Activated T-cell treated with anti-CD3 and anti-CD28 coated beads, Interleukin-2, amount 50 U/mL, for 1 hour (primary cell): ENCODE data around the gene EREG.

Experiments
- DNase-seq: peaks from one replicate; pipeline ENCODE4 v3.0.0-alpha.2; 2020

Gene EREG

DNA sequence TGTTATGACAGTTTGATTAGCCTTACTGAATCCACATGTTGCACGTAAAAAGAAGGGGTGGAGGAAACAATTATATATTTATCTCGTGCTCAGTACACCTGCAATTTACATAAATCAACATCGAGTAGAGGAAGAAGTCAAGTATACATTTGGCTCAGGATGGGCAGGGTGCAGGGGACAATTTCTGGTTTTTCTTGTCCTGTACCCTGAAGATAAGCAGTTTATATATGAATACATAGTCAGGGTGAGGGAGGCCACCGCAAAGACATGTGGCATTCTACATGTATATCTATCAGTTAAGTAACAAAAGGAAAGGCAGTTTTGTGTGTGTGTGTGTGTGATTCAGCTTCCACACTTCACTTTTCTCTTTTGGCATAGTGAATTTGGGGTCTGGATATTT lies 11.1 kb upstream of the EREG start:
- no peak for DNase-seq

- no peak for DNase-seq
Measured at GRCh38 chr4:74357965-74358364, 7.0 kb upstream of the EREG start.

DNA sequence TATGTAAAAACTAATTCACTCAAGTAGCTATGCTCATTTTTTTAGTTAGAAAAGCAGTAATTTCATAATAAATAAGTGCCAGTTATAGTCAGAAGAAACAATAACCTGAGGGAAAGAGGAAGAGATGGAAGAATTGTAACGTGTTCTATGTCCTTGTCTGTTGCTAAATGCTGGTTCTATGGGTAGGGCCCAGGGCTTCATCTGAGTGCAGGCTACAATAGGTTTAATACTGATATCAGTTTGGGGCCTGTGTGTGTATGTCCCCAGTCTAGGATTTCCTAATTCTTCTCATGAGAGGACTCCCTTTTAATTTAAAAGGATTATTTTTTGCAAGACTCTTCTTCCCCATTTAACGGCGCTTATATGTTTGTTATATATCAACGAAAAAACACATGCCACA lies 3.3 kb upstream of the EREG start:
- no peak for DNase-seq

DNA sequence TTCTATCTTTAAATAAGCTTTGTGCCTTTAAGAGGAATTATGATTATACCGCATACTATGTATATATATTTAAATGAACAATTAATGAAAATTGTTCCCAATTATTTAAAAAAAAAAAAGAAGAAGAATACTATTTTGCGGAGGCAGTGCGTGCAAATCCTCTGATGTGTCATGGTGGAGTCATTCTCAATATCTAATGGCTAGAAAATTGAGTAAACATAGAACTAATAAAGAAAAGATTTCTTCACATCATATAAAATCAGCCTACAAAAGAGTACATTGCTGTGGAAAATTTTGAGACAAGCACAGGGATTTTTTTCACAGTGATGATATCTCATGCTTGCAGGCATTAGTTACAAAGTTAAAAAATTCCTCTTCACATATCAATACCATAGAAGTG lies 2.6 kb upstream of the EREG start:
- no peak for DNase-seq

DNA sequence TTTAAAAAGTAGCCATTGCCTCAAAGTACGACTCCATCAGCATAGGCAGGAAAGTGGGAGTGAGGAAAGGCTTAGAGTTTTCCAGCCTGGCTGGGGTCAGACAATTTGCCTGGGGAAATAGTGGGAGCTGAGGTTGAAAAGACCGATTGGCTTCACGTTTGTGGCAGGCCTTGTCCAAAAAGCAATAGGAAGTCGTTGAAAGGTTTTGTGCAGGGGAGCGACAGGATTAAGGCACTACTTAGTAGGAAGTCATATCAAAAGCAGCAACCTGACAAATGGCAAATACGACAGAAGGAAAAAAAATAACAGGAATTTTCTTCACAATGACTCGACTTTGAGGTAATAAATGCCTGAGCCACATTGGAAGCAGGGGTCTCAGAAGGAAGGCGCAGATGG lies 691 bp upstream of the EREG start:
- no peak for DNase-seq

- no peak for DNase-seq
Measured at GRCh38 chr4:74365761-74366160, 816 bp downstream of the EREG start.

- DNase-seq: no peak
Measured at GRCh38 chr4:74366367-74366911, 1.5 kb downstream of the EREG start.

DNA sequence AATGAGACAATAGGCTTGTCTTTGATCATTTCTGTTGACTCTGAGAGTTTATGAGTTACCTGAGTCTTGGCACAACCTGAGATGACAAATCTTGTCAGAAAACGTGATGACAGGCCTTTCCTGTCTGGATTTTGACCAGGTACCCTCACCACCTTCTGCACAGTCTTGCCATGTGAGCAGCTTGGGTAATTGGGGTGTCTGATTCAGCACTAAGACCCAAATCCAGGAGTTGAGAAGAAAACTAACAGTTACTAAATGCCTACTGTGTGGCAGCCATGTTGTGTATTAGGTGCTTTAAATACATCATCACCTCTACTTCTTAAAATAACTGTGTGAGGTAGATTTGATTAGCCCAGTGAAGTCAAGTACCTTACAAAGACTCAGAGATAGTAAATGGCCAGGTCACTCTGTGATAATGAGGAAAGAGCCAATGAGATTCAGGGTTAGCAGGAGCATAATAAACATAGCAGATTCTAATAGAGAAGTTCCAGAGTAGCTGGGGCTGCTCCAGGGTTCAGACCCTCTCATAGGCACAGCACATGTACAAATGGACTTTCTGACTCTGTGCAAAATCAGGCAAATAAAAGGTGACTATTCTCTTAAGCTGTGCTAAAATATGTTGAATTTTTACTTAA lies 2.8 kb downstream of the EREG start:
- DNase-seq: no peak

DNA sequence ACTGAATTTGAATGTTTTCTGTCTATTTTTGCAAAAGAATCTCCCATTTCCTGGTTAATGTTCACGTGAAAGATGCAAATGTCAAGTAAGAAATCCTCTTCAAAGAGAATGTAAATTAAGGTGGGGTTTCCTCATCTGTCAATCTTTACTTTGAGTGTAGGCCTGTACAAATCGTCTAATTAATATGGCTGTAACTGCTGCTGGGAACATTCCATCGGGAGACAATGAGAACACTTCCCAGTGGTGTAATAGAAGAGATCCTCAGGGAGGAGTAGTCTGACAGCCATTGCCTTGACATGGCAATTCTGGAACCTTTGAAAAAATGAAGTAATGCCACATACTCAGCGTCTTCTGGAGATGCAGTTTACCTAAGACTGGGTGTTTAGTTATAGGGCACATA lies 3.7 kb downstream of the EREG start:
- no peak for DNase-seq

- DNase-seq: no peak
Measured at GRCh38 chr4:74369855-74370254, 4.9 kb downstream of the EREG start.

GRCh38 chr4:74370912-74371311 lies 6.0 kb downstream of the EREG start:
- DNase-seq: no peak

DNA sequence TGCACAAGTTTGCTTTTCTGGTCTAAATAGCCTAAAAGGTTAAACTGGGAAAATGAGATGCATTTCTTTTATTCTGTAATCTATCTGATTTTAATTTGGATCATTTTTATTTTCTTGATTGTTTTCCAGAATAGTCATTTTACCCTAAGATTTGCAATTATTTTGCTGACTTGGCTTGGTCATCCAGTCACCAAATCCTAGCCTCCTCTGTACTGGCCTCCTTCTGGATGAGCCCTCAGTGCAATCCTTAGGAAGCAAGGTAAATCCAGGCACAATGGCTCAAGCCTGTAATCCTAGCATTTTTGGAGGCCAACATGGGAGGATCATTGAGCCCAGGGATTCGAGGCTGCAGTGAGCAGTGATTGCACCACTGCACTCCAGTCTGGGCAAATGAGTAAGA lies 9.2 kb downstream of the EREG start:
- no peak for DNase-seq

- DNase-seq: no peak
Measured at GRCh38 chr4:74374561-74375327, 9.8 kb downstream of the EREG start.

GRCh38 chr4:74375824-74376426 lies 11.0 kb downstream of the EREG start:
- DNase-seq: no peak

GRCh38 chr4:74376888-74377483 lies 12.0 kb downstream of the EREG start:
- DNase-seq: no peak

GRCh38 chr4:74377714-74378113 lies 12.8 kb downstream of the EREG start:
- DNase-seq: no peak

GRCh38 chr4:74378573-74378972 lies 13.6 kb downstream of the EREG start:
- DNase-seq: no peak

DNA sequence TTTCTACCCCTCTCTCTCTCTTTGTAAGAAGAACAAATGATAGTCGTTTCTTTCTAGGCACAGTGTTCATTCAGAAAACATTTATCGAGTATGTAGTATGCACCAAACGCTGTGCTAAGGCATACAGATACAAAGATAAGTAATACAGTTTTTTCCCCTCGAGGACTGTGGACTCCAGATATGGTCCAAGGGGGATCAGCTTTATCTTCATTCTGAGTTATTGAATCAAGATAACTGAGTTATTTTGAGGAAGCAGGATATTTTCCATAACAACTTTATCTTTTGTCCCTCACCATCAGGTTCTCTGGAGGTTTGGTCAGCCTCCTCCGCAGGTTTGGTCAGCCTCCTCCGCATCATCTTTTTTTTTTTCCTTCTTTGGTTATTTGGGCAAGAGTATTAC lies 15.0 kb downstream of the EREG start:
- DNase-seq: no peak

- no peak for DNase-seq
Measured at GRCh38 chr4:74385386-74385785, 20.4 kb downstream of the EREG start.

GRCh38 chr4:74386159-74386558 lies 21.2 kb downstream of the EREG start:
- DNase-seq: no peak

- no peak for DNase-seq
Measured at GRCh38 chr4:74387790-74388189, 22.8 kb downstream of the EREG start.

DNA sequence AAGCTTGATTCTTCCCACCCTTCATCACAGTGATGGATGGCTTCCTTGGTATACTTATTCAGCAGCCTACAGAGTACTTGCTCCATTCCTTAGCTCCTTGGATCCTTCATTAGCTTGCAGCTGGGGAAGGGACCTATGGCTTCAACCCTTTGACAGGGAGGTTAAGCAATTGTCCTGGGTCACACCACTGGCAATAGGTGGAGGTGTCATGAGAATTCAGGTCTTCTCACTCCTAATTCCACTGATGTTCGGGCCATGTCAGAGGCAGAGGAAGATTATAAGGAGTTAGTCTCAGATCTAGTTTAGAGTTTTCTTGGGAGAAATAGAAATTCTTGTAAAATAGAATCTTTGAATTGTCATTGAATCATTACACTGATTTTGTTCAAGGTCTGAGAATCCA lies 24.5 kb downstream of the EREG start:
- DNase-seq: no peak

- no peak for DNase-seq
Measured at GRCh38 chr4:74390677-74391076, 25.7 kb downstream of the EREG start.

DNA sequence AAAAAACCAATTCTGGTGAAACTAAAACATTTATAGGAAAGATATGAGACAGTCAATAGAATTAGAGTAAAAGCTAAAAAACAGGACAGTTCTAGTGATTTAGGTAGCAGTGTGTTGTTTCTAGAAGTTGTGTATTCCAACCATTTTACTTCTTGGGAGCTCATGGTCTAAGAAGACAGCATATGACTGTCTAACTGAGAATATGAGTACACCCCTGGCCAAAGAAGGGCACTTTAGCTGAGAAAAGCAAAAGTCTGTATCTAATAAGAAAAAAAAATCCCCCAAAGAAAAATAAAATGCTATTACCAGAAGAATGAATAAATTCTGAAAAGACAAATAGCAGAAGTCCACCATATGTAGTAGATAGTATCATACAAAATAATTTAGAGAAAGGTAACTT lies 26.4 kb downstream of the EREG start:
- DNase-seq: no peak
